Gastrocnemius medialis (tissue), 4 donors: ENCODE measurements around the gene FBXL16. TPM values are rescaled to one million over a fixed set of nuclear protein-coding genes. Genes with fewer than 3 reads are reported as not detected.

Source experiments
- ATAC-seq, 2 donors: fragments of 150-250 bp; one replicate each; pipeline ENCODE4 v1.9.1; 2016
- DNase-seq, 2 donors: peaks; one replicate each; pipeline ENCODE4 v3.0.0-alpha.2; 2019
- H3K27ac ChIP-seq, 4 donors: fragments of 200-600 bp; sonication (generic); 1 replicate in 1 of 4; 2 replicates in 3 of 4; pipeline ENCODE4 v1.5.1; 2016 to 2018; ENCODE audit warnings: mild to moderate bottlenecking in 2 of 4, moderate library complexity in 1 of 4
- H3K27me3 ChIP-seq, 3 donors: fragments of 200-600 bp; sonication (generic) in 2 of 3; 1 replicate in 1 of 3; 2 replicates in 2 of 3; pipeline versions ENCODE4 v1.5.1 to v1.6.0; 2016 to 2019; ENCODE audit warnings: mild to moderate bottlenecking in 1 of 3, moderate library complexity in 1 of 3
- H3K36me3 ChIP-seq, 2 donors: fragments of 200-600 bp; sonication (generic) in 1 of 2; one replicate each; pipeline ENCODE4 v1.5.1; 2017 to 2018
- H3K4me1 ChIP-seq, 2 donors: fragments of 200-600 bp; sonication (generic) in 1 of 2; one replicate each; pipeline ENCODE4 v1.5.1; 2016 to 2017; ENCODE audit warnings: mild to moderate bottlenecking in 2 of 2
- H3K4me3 ChIP-seq, 4 donors: fragments of 200-600 bp; sonication (generic) in 3 of 4; 1 replicate in 1 of 4; 2 replicates in 3 of 4; pipeline ENCODE4 v1.5.1; 2016 to 2019; ENCODE audit warnings: mild to moderate bottlenecking in 2 of 4
- H3K9me3 ChIP-seq, 3 donors: fragments of 200-600 bp; sonication (generic) in 2 of 3; 1 replicate in 1 of 3; 2 replicates in 2 of 3; pipeline ENCODE4 v1.5.1; 2016 to 2019
- CTCF ChIP-seq, 5 experiments: fragments of 450-650 bp in 3 of 5; fragments of 200-600 bp in 2 of 5; sonication (generic) in 2 of 5; IDR thresholded peaks in 4 of 5; conservative IDR thresholded peaks in 1 of 5; 1 replicate in 4 of 5; 2 replicates in 1 of 5; pipeline ENCODE4 v1.5.1; 2016 to 2019; ENCODE audit warnings: antibody characterized with exemption in 5 of 5, mild to moderate bottlenecking in 3 of 5, moderate library complexity in 3 of 5
- POLR2A ChIP-seq, 2 donors: fragments of 450-650 bp; IDR thresholded peaks; one replicate each; pipeline ENCODE4 v1.6.1; 2017; ENCODE audit warnings: antibody characterized with exemption in 2 of 2, mild to moderate bottlenecking in 2 of 2, moderate library complexity in 2 of 2
- in situ Hi-C, 4 donors: fragments of 200-750 bp; cut with MboI; loops; one replicate each; pipeline versions ENCODE4 v1.15.0 to v1.8.0; 2017; ENCODE audit warnings: low sequenced_read_pairs in 4 of 4
- intact Hi-C: fragments of 100-400 bp; cut with DNase I; formaldehyde crosslinking; loops from one replicate; pipeline ENCODE4 v1.15.1; 2023; ENCODE audit warnings: low total_unique reads
- total RNA-seq, 4 donors: library from RNA; depleted of rRNA; stranded (reverse); fragments of >200 nt; gene quantifications; one replicate each; pipeline versions ENCODE4 v1.1.0 to v1.2.3, GENCODE V29; 2016

Gene FBXL16
- total RNA-seq, 4 donors from 2014 or later: not detected

- in situ Hi-C loops (no loop called here), intact Hi-C loops (loop anchor here (1.0 kb wide), 1 partner anchor 24 kb away; no protein-coding TSS in a partner anchor)
- TF ChIP-seq POLR2A (IDR thresholded peaks at IDR 0.05) (peak in 1 of 2 donors; percentile 1), CTCF (IDR thresholded peaks at IDR 0.05 in 4 of 5, conservative IDR thresholded peaks at IDR 0.05 in 1 of 5) (peak in 1 of 5 experiments; percentile 28)
- H3K4me1 ChIP-seq: peaks cover 0 to 10% of the 10 kb centered on the region in 2 donors
- H3K4me3 ChIP-seq: peak overlapping the region in 2 of 4 donors; percentile 7 to 30
- H3K27me3 ChIP-seq: no peaks in the 10 kb centered on the region
- H3K36me3 ChIP-seq: no peaks in the 10 kb centered on the region
- H3K9me3 ChIP-seq: no peaks in the 10 kb centered on the region
- DNase-seq: no peak
- peak overlapping the region; percentile 51 to 77 (median 67) for H3K27ac ChIP-seq
- ATAC-seq: peak in 1 of 2 donors; percentile 39
Observed at GRCh38 chr16:661184-661821, 44.3 kb downstream of the FBXL16 start.

GRCh38 chr16:660459-661183, 45.0 kb downstream of the FBXL16 start:
- Histone ChIP-seq H3K27me3 (no peaks in the 10 kb centered on the region), H3K36me3 (no peaks in the 10 kb centered on the region), H3K9me3 (no peaks in the 10 kb centered on the region), H3K4me1 (peaks cover 0 to 10% of the 10 kb centered on the region in 2 donors), H3K27ac (peak overlapping the region; percentile 62 to 77 (median 74)), H3K4me3 (peak overlapping the region; percentile 11 to 48 (median 36))
- intact Hi-C loops: loop anchor here (1.0 kb wide), 4 partner anchors 11 to 81 kb away; partner anchors contain the start of genes RAB40C and WDR90
- peak; percentile 66 to 87 for DNase-seq
- in situ Hi-C loops: no loop called here
- TF ChIP-seq CTCF (IDR thresholded peaks at IDR 0.05 in 4 of 5, conservative IDR thresholded peaks at IDR 0.05 in 1 of 5) (peak; percentile 21 to 78 (median 74)), POLR2A (IDR thresholded peaks at IDR 0.05) (peak in 1 of 2 donors; percentile 1)
- ATAC-seq: peak; percentile 82 to 91

- H3K4me1 ChIP-seq: peaks cover 0 to 10% of the 10 kb centered on the region in 2 donors
- DNase-seq: no peak
- no peak for TF ChIP-seq POLR2A (IDR thresholded peaks at IDR 0.05)
- no peak for TF ChIP-seq CTCF (IDR thresholded peaks at IDR 0.05 in 4 of 5, conservative IDR thresholded peaks at IDR 0.05 in 1 of 5)
- no peak for ATAC-seq
- H3K9me3 ChIP-seq: no peaks in the 10 kb centered on the region
- no peaks in the 10 kb centered on the region for H3K27me3 ChIP-seq
- intact Hi-C loops: loop anchor here (1.0 kb wide), 3 partner anchors 11 to 81 kb away; partner anchors contain the start of genes RAB40C and WDR90
- peak overlapping the region in 2 of 4 donors; percentile 30 to 41 for H3K4me3 ChIP-seq
- no peaks in the 10 kb centered on the region for H3K36me3 ChIP-seq
- H3K27ac ChIP-seq: peak overlapping the region; percentile 45 to 77 (median 68)
- in situ Hi-C loops: no loop called here
Observed at GRCh38 chr16:660132-660458, 45.5 kb downstream of the FBXL16 start.

GRCh38 chr16:659618-660017, 46.0 kb downstream of the FBXL16 start:
- Histone ChIP-seq H3K27me3 (no peaks in the 10 kb centered on the region), H3K27ac (no peak overlapping the region), H3K9me3 (no peaks in the 10 kb centered on the region), H3K4me3 (no peak overlapping the region), H3K4me1 (peaks cover 0 to 10% of the 10 kb centered on the region in 2 donors), H3K36me3 (no peaks in the 10 kb centered on the region)
- ATAC-seq (no peak), DNase-seq (no peak)
- intact Hi-C loops: loop anchor here (1.0 kb wide), 3 partner anchors 10 to 80 kb away; partner anchors contain the start of genes RAB40C and WDR90
- in situ Hi-C loops: no loop called here
- TF ChIP-seq CTCF (IDR thresholded peaks at IDR 0.05 in 4 of 5, conservative IDR thresholded peaks at IDR 0.05 in 1 of 5) (no peak), POLR2A (IDR thresholded peaks at IDR 0.05) (no peak)
